ENCODE measurements around the gene HPS3.
A peak's percentile ranks its signal among the peaks of the same experiment; 100 is the strongest.
"Not testable (repeated sequence)": the region's sequence is repeated elsewhere in the genome, so short reads cannot be mapped to it uniquely, and the experiment has no call there.

Gene HPS3

DNA sequence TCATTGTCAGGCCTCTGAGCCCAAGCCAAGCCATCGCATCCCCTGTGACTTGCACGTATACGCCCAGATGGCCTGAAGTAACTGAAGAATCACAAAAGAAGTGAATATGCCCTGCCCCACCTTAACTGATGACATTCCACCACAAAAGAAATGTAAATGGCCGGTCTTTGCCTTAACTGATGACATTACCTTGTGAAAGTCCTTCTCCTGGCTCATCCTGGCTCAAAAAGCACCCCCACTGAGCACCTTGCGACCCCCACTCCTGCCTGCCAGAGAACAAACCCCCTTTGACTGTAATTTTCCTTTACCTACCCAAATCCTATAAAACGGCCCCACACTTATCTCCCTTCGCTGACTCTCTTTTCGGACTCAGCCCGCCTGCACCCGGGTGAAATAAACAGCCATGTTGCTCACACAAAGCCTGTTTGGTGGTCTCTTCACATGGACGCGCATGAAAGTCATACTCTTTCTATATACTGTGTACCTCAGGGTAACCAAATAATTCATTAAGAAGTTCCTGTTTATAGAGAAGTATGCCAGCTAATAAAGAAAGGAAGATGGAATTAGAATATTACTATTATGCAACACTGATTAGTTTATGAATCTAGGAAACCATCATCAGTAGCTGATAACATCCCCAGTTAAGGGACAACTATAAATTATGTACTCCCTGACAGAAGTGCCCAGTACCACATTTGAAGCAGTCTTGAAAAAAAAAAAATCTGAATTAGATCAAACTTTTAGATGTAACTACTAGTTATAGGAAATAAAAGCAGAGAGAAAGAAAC, 67.6 kb downstream of the HPS3 start:
- DNase-seq: not testable (repeated sequence)

DNA sequence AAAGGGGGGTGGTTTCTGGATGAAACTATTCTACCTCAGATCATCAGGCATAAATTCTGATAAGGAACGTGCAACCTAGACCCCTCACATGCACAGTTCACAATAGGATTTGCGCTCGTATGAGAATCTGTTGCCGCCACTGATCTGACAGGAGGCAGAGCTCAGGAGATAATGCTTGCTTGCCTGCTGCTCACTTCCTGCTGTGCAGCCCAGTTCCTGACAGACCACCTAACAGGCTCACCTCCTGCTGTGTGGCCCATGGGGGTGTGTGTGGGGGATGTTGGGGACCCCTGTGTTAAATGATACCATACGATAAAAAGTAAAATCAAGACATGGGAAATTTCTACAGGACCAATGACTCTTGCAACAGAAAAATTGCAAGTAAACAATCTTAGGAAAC, 68.2 kb downstream of the HPS3 start:
- no peak for DNase-seq

DNA sequence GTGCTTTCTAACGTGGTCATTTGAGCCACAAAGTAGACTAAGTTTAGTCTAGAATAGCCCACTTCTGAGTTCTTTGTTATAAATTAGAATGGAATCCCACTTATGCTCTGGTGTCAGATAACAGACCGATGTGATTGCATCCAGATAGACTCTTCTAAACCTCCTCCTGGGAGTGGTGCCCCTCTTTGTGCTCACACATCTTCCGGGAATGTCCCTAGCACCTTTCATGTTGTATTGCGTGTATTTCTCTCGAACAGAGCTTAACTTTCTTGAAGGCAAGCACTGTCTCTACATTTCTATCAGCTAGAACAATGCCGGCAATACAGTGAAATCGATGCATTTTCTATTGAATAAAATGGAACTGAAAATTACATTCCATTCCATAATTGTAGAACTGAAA, 69.2 kb downstream of the HPS3 start:
- no peak for DNase-seq

DNA sequence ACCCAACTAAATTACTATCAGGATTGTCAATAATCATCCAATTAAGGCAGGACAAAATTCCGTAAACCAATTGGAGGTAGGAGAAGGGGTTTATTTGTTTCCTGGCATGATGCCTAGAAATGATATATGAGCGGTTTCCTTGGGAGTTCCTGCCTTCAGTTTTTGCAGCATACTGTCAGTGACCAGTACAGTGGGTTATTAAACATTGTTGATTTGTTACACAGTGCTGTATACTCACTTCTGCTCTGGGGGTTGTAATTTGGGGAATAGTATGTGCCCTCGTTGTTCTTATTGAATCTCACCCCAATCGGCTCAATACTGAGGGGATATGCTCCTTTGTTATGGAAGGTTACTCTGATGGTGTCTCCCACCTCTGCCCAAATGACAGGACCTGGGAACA, 70.0 kb downstream of the HPS3 start:
- DNase-seq: peak; percentile 27

DNA sequence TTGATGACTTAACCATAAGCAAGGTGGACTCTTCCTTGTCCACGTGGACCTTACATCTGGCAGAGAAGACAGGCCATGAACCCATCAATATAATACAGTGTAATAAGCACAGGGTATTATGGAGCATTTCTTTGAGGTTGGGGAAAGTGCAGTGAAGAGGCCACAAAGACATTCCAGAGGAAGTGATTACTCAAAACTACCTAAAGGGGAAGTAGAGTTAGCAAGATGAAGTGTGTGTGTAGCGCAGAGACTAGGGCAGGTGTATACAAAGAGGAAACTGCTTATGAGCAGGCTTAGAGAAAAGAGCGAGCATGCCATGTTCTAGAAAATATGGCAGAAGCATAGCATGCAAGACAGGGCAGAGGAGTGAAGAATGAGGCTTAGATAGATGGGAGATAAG, 74.3 kb downstream of the HPS3 start:
- DNase-seq: no peak

DNA sequence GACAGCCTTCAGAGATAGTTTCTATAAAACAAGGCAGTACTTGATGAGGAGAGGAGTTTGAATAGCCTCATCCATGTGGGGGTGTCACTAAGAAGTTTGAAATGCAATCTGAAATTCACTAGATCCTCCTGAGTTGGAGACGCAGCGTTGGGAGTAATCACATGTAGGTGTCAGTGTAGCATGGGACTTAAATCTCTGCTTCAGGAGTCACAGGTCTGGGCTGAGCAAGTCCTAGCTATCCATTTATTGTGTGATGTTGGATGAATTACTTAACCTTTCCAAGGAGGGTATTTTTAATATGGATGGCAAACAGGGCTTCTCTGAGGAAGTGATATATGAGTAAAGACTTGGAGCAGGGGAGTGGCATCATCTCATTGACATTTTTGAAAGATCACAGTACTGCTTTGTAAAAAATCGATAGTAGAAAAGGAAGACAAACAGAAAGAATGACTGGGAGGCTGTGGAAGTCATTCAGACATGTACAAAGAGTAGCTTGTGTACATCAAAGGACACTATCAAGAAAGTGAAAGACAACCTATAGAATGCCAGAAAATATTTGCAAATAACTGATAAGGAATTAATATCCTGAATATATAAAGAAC, 75.1 kb downstream of the HPS3 start:
- DNase-seq: no peak

DNA sequence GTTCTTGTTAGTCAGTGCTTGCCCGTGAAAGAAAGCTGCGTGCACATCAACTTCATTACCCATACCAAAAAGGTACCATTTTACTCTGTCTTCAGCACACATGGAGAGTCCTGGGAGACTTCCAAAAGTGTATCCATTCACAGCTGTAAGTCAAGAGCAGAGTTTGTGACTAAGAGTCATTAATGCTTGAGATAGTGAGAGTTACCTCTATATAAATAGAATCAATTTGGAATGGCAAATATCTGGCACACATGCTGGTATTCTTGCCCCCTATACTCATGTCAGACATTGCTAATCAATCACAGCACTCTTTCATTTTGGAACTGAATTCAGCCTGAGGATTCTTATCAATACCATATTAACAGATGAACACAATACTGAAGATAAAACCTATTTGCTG, 78.0 kb downstream of the HPS3 start:
- DNase-seq: no peak

DNA sequence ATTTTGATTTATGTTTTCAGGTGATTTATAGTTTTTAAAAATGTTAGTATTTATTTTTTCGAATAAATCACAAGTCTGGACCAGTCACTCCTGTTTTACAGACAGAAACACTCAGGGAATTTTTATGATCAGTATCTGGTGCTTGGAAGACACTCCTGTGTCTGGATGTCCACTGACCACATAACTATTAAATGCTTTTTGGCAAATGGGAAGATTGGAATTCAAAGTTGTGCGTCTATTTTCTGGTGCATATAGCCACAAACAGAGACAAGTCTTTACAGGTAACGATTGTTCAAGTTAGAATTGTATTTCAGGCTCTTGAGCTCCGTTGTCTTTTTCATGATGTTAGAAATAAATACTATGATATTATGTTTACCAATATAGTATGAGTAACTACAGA, 80.0 kb downstream of the HPS3 start:
- DNase-seq: no peak

DNA sequence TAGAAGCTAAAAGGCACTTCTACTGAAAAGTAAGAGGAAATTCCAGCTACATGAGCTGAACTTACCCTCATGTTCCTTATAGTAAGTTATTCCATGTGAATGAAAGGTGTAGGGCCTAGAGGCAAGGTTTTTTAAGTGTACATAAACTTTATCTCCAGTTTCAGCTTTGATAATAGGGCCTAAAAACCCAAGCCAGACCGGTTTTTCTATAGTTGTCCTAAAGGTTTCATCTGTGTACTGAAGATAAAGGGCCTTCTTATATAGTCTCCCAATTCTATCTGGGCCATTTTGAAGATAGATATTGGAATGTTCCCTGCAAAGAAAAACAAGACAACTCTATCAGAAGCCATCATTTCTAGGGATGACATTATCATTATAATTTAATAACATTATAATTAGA, 82.9 kb downstream of the HPS3 start:
- DNase-seq: no peak

DNA sequence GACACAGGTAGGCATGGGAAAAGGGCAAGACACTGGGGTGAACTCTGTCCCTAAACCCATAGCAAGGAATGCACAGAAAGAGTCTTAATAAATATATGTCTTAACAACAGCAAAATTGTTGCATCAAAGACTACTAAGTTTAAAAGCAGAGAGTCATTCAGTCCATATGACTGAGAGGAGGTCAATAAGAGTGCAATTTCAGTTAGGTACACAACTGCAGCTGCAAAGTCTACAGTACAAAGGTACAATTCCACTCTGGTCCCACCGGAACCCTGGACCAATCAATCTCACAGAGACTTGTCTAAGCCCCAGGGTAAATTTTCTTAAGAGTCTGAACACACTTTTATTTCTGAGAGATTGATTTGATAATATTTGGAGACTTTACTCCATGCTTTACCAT, 85.3 kb downstream of the HPS3 start:
- DNase-seq: no peak

DNA sequence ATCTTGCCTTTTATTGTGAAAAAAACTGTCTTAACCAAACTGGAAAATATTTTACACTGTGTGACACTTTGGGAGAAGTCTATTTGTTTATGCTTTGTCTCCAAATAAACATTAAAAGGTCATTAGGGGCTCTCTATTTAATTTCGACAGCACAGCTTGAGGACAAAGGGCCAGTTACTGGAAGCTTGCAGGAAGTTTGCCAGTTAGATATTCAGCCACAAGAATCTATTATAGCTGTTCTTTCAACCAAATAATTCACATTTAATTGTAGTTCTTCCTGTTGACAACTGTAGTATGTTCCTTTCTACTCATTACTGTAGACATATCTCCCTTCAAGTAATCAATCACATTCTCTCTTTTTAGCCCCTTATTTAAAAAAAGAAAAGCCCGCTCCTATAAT, 86.1 kb downstream of the HPS3 start:
- DNase-seq: no peak

DNA sequence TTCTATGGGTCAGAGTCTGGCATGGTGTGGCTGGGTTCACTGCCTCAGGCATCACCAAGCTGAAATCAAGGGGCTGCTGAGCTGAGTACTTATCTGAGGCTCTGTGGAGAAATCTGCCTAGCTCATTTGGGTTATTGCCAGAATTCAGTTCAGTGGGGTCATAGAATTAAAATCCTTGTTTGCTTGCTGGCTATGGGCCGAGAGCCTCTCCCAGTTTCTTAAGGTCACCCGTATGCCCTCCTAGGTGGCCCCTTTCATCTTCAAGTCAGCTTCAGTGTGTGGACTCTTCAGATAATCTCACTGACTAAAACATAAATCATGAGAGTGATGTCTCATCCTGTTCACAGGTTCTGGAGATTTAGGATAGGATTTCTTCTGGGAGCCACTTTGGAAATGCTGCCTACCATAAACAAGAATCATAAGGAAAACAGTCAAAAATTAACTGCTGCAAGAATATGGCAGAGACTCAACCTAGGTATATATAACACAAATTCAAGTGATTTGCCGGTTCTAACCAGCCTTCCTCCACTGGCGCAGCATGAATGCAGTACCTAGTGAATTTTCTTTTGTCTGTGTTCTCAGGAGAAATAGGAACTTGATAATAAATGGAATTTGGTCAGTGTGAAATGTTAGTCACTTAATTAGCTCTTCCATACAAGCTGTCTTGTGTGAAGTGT, 86.9 kb downstream of the HPS3 start:
- DNase-seq: no peak

DNA sequence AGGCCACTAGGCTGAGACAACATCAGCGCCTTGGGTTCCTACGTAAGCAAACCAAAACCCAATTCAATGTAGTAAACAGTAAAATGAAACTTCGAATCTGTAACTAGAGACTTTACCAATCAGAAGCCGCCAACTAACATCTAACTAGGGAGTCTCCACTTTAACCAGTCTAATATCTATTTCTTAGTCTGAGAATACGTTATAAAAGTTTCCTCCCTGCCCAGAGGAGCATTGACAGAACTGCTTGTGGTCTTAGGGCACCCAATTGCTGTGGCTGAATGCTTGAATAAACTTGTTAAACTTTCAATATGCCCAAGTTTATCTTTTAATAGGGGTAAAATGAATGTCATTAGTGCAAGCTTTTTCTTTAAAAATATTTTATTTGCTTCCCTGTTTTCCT, 87.9 kb downstream of the HPS3 start:
- DNase-seq: no peak

DNA sequence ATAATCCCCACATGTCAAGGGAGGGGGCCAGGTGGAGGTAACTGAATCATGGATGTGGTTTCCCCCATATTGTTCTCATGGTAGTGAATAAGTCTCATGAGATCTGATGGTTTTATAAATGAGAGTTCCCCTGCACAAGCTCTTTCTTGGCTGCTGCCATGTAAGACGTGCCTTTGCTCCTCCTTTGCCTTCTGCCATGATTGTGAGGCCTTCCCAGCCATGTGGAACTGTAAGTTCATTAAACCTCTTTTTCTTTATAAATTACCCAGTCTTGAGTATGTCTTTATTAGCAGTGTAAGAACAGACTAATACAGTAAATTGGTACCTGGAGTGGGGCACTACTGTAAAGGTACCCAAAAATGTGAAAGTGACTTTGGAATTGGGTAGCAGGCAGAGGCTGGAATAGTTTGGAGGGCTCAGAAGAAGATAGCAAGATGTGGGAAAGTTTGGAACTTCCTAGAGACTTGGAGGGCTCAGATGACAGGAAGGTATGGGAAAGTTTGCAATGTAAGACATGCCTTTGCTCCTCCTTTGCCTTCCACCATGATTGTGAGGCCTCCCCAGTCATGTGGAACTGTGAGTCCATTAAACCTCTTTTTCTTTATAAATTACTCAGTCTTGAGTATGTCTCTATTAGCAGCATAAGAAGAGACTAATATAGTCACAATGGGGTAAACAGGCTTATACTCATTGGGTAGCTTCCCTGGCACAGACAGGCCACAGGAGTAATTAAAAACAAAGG, 90.1 kb downstream of the HPS3 start:
- not testable (repeated sequence) for DNase-seq

DNA sequence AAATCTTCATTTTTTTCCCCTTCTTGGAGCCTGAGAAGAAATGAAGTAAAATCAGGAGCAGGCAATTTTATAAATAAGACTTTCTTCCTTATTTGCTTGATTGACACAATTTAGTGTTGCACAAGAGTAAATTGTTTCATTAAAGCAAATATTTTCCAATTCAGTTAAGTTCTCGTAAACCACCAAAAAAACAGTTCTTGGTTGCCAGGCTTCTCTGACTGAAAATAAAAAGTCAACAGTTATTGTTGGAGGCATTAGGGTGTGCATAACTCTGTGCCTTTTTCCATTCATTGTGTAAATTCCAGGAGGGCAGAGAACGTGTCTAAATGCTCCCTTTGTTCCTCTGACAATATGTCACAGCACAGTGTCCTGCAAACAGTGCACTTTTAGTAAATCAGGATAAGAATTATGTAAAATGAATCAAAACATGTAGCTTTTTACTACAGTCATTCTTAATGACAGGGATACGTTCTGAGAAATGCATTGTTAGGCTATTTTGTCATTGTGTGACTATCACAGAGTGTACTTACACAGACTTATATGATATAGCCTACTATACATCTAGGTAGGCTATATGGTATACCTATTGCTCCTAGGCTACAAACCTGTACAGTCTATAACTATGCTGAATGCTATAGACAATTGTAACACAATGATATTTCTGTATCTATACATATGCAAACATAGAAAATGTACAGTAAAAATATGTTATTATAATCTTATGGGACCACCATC, 92.5 kb downstream of the HPS3 start, which contains the start of gene CP:
Gene CP, minus strand, starts transcription at position 47 of the 735 bp plus-strand sequence. Its CDS starts 37 bp downstream, at position 10.
- no peak for DNase-seq

Data from NCI-H446 treated with DMSO at 0.1 percent for 48 hours (cell line).